VCaP (cell line): ENCODE data around the gene ALDH1B1.
A peak's percentile ranks its signal among the peaks of the same experiment; 100 is the strongest.

Experiments used
- H3K27ac ChIP-seq: fragments of 450-650 bp; 2 replicates; pipeline ENCODE4 v1.5.1; 2017
- CTCF ChIP-seq: fragments of 450-650 bp; conservative IDR thresholded peaks from 2 replicates; pipeline ENCODE4 v1.5.1; 2017; ENCODE audit warnings: mild to moderate bottlenecking, moderate library complexity

The ALDH1B1 gene

GRCh38 chr9:38347271-38347671 lies 45.2 kb upstream of the ALDH1B1 start:
- no peak overlapping the region for H3K27ac ChIP-seq
- no peak for TF ChIP-seq CTCF

GRCh38 chr9:38347946-38348345 lies 44.6 kb upstream of the ALDH1B1 start:
- no peak overlapping the region for H3K27ac ChIP-seq
- TF ChIP-seq CTCF = no peak

- no peak for TF ChIP-seq CTCF
- H3K27ac ChIP-seq = no peak overlapping the region
Observed at GRCh38 chr9:38350529-38350928, 42.0 kb upstream of the ALDH1B1 start.

GRCh38 chr9:38352530-38353328 lies 39.8 kb upstream of the ALDH1B1 start:
- H3K27ac ChIP-seq = no peak overlapping the region
- no peak for TF ChIP-seq CTCF

GRCh38 chr9:38355115-38355514 lies 37.4 kb upstream of the ALDH1B1 start:
- TF ChIP-seq CTCF = no peak
- H3K27ac ChIP-seq = peak overlapping the region; percentile 60

- TF ChIP-seq CTCF = no peak
- H3K27ac ChIP-seq = peak overlapping the region; percentile 60
Observed at GRCh38 chr9:38355517-38356120, 36.9 kb upstream of the ALDH1B1 start.

GRCh38 chr9:38356851-38357250 lies 35.7 kb upstream of the ALDH1B1 start:
- TF ChIP-seq CTCF = no peak
- no peak overlapping the region; the same call in 1 of the 2 replicates for H3K27ac ChIP-seq
